HEK293T (cell line): ENCODE measurements around the gene PCF11.

Source experiments
- CTCF ChIA-PET: fragments of 350-600 bp; formaldehyde crosslinking; extraction: SDS; loops from one replicate; lab custom pipeline; 2021; ENCODE audit warnings: antibody characterized with exemption, inconsistent platforms; lab: Yijun Ruan, JAX
- POLR2A ChIA-PET: fragments of 350-600 bp; formaldehyde crosslinking; extraction: SDS; loops from one replicate; lab custom pipeline; 2020; ENCODE audit warnings: antibody characterized with exemption, inconsistent platforms; lab: Yijun Ruan, JAX
- DNase-seq: peaks from one replicate; pipeline ENCODE4 v3.0.0; 2012; ENCODE audit warnings: mixed read lengths; ENCODE audit errors: extremely low spot score
- ARNT ChIP-seq: fragments of 450-650 bp; IDR thresholded peaks from 2 replicates; pipeline ENCODE4 v1.6.1; 2017; ENCODE audit warnings: mild to moderate bottlenecking
- BHLHE40 ChIP-seq: fragments of 450-650 bp; IDR thresholded peaks from 2 replicates; pipeline ENCODE4 v1.6.1; 2016; ENCODE audit warnings: mild to moderate bottlenecking, moderate library complexity, borderline replicate concordance
- CTBP1 ChIP-seq: fragments of 450-650 bp; IDR thresholded peaks from 2 replicates; pipeline ENCODE4 v1.6.1; 2016; ENCODE audit warnings: borderline replicate concordance
- ELF4 ChIP-seq: fragments of 450-650 bp; IDR thresholded peaks from 2 replicates; pipeline ENCODE4 v1.6.1; 2017; ENCODE audit warnings: antibody characterized with exemption
- FOXA1 ChIP-seq: fragments of 450-650 bp; IDR thresholded peaks from 2 replicates; pipeline ENCODE4 v1.6.1; 2016; ENCODE audit warnings: mild to moderate bottlenecking
- FOXK2 ChIP-seq: fragments of 450-650 bp; IDR thresholded peaks from 2 replicates; pipeline ENCODE4 v1.6.1; 2016; ENCODE audit warnings: mild to moderate bottlenecking
- FOXM1 ChIP-seq: fragments of 450-650 bp; IDR thresholded peaks from 2 replicates; pipeline ENCODE4 v1.6.1; 2017; ENCODE audit warnings: mild to moderate bottlenecking, borderline replicate concordance
- HDGF ChIP-seq: fragments of 450-650 bp; IDR thresholded peaks from 2 replicates; pipeline ENCODE4 v1.6.1; 2017; ENCODE audit warnings: antibody characterized with exemption, borderline replicate concordance
- L3MBTL2 ChIP-seq: fragments of 450-650 bp; conservative IDR thresholded peaks from 2 replicates; pipeline ENCODE4 v1.6.1; 2016; ENCODE audit warnings: mild to moderate bottlenecking
- LEF1 ChIP-seq: fragments of 450-650 bp; IDR thresholded peaks from 2 replicates; pipeline ENCODE4 v1.6.1; 2017; ENCODE audit warnings: mild to moderate bottlenecking, borderline replicate concordance
- NFRKB ChIP-seq: fragments of 450-650 bp; IDR thresholded peaks from 2 replicates; pipeline ENCODE4 v1.6.1; 2016; ENCODE audit warnings: mild to moderate bottlenecking, moderate library complexity
- SP1 ChIP-seq: fragments of 450-650 bp; IDR thresholded peaks from 2 replicates; pipeline ENCODE4 v1.6.1; 2017
- SUZ12 ChIP-seq: fragments of 450-650 bp; IDR thresholded peaks from 2 replicates; pipeline ENCODE4 v1.6.1; 2016; ENCODE audit warnings: mild to moderate bottlenecking
- TARDBP ChIP-seq: fragments of 450-650 bp; IDR thresholded peaks from 2 replicates; pipeline ENCODE4 v1.6.1; 2016
- ZNF384 ChIP-seq: fragments of 450-650 bp; IDR thresholded peaks from 2 replicates; pipeline ENCODE4 v1.6.1; 2016
- TF ChIP-seq, protein P1 (sequence below): fragments of 450-650 bp; IDR thresholded peaks from 2 replicates; pipeline ENCODE4 v1.6.1; 2016

Gene PCF11, protein sequence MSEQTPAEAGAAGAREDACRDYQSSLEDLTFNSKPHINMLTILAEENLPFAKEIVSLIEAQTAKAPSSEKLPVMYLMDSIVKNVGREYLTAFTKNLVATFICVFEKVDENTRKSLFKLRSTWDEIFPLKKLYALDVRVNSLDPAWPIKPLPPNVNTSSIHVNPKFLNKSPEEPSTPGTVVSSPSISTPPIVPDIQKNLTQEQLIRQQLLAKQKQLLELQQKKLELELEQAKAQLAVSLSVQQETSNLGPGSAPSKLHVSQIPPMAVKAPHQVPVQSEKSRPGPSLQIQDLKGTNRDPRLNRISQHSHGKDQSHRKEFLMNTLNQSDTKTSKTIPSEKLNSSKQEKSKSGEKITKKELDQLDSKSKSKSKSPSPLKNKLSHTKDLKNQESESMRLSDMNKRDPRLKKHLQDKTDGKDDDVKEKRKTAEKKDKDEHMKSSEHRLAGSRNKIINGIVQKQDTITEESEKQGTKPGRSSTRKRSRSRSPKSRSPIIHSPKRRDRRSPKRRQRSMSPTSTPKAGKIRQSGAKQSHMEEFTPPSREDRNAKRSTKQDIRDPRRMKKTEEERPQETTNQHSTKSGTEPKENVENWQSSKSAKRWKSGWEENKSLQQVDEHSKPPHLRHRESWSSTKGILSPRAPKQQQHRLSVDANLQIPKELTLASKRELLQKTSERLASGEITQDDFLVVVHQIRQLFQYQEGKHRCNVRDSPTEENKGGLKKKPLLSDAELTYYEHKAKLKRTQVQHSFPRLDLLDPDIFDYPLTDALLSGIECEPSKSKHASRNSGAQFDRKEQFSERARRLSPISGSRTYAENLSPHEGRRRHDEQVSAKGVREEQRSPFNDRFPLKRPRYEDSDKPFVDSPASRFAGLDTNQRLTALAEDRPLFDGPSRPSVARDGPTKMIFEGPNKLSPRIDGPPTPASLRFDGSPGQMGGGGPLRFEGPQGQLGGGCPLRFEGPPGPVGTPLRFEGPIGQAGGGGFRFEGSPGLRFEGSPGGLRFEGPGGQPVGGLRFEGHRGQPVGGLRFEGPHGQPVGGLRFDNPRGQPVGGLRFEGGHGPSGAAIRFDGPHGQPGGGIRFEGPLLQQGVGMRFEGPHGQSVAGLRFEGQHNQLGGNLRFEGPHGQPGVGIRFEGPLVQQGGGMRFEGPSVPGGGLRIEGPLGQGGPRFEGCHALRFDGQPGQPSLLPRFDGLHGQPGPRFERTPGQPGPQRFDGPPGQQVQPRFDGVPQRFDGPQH (N-terminal part only)

GRCh38 chr11:83156996-83157593, at the start of gene PCF11:
TSS of gene PCF11 (plus strand) at chr11:83157131. CDS start at chr11:83157440, 309 bp downstream.
- DNase-seq, result peak; percentile 38
- TF ChIP-seq BHLHE40, result no peak
- TF ChIP-seq, protein P1, sequence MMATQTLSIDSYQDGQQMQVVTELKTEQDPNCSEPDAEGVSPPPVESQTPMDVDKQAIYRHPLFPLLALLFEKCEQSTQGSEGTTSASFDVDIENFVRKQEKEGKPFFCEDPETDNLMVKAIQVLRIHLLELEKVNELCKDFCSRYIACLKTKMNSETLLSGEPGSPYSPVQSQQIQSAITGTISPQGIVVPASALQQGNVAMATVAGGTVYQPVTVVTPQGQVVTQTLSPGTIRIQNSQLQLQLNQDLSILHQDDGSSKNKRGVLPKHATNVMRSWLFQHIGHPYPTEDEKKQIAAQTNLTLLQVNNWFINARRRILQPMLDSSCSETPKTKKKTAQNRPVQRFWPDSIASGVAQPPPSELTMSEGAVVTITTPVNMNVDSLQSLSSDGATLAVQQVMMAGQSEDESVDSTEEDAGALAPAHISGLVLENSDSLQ, result no peak
- no peak for TF ChIP-seq CTBP1
- TF ChIP-seq L3MBTL2, result no peak
- TF ChIP-seq ELF4, result peak; percentile 72
- no peak for TF ChIP-seq ARNT
- 0 out of 2 replicates have a peak, but pooled peaks have one; percentile 2 for TF ChIP-seq HDGF
- TF ChIP-seq NFRKB, result peak; percentile 59; the same call in 1 of the 2 replicates
- ChIA-PET CTCF (interaction anchor here (0.6 kb wide), 1 partner anchor 132 kb away, joined by 3 read pairs; no protein-coding TSS in a partner anchor), POLR2A (interaction anchor here (0.6 to 2.6 kb wide), 18 partner anchors 9 to 256 kb away, joined by 3 to 19 read pairs (median 5); partner anchors contain the start of genes ANKRD42, DDIAS, PRCP and RAB30)

- TF ChIP-seq ZNF384 (no peak), FOXA1 (no peak), ELF4 (no peak), ARNT (no peak), BHLHE40 (no peak), CTBP1 (no peak), NFRKB (no peak), FOXM1 (no peak), L3MBTL2 (no peak), TARDBP (no peak), FOXK2 (no peak), SP1 (no peak), LEF1 (no peak), SUZ12 (no peak), HDGF (no peak)
- TF ChIP-seq, protein P1, result no peak
- DNase-seq, result no peak
- ChIA-PET POLR2A (no interaction called here), CTCF (no interaction called here)
These were observed 44.0 kb upstream of the PCF11 start for GRCh38 chr11:83112886-83113285.

GRCh38 chr11:83115026-83115425, 41.9 kb upstream of the PCF11 start:
- POLR2A ChIA-PET, result interaction anchor here (1.1 kb wide), 1 partner anchor 41 kb away, joined by 7 read pairs; the partner anchor contains the start of gene PCF11
- CTCF ChIA-PET, result no interaction called here
- no peak for DNase-seq
- no peak for TF ChIP-seq SP1
- no peak for TF ChIP-seq FOXM1
- TF ChIP-seq TARDBP, result no peak
- no peak for TF ChIP-seq FOXA1
- no peak for TF ChIP-seq FOXK2
- no peak for TF ChIP-seq ZNF384

DNA sequence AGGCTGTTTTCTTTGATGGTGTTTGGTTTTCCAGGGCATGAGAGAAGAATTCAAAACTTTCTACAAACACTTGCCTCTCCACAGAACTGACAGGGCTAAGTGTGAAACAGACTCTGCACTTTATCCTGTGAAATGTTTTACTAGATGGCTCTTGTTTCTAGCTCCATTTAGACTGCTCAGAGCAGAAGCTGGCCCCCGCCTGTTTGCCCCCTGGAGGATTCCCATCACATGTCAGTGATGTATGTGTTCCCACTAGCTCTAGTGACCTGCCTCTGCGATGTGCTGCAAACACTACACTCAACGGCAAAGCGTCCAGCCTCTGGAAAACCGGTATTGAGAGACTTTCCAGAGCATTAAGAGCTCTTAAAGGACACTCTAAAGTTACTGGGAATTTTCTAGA, 41.4 kb upstream of the PCF11 start:
- ChIA-PET POLR2A (interaction anchor here (0.7 to 1.1 kb wide), 3 partner anchors 15 to 44 kb away, joined by 3 to 7 read pairs (median 4); partner anchors contain the start of genes PCF11 and RAB30), CTCF (no interaction called here)
- DNase-seq, result peak; percentile 12
- TF ChIP-seq L3MBTL2, result no peak
- TF ChIP-seq ARNT, result no peak
- TF ChIP-seq, protein P1, result no peak
- no peak for TF ChIP-seq ZNF384
- no peak for TF ChIP-seq TARDBP
- no peak for TF ChIP-seq HDGF
- no peak for TF ChIP-seq CTBP1
- TF ChIP-seq SP1, result no peak
- no peak for TF ChIP-seq NFRKB
- TF ChIP-seq ELF4, result no peak
- no peak for TF ChIP-seq FOXA1
- TF ChIP-seq LEF1, result no peak
- TF ChIP-seq SUZ12, result no peak
- no peak for TF ChIP-seq FOXM1
- TF ChIP-seq FOXK2, result no peak
